Activated T-cell treated with anti-CD3 and anti-CD28 coated beads, Interleukin-2, amount 50 U/mL, for 1 hour (primary cell): ENCODE measurements around the gene CLCNKB.
"Not testable (repeated sequence)": the region's sequence is repeated elsewhere in the genome, so short reads cannot be mapped to it uniquely, and the experiment has no call there.

ENCODE experiments used
- DNase-seq: peaks from one replicate; pipeline ENCODE4 v3.0.0-alpha.2; 2020

Gene CLCNKB

GRCh38 chr1:16043521-16043920 lies at the start of gene CLCNKB:
Gene CLCNKB, plus strand, starts transcription at chr1:16043782. Its CDS starts 711 bp downstream, at chr1:16044493.
- no peak for DNase-seq

GRCh38 chr1:15994081-15994480 lies 49.5 kb upstream of the CLCNKB start:
- no peak for DNase-seq

GRCh38 chr1:15994590-15995351 lies 48.8 kb upstream of the CLCNKB start:
- peak; percentile 53 for DNase-seq

- no peak for DNase-seq
Observed at GRCh38 chr1:15997076-15997585, 46.5 kb upstream of the CLCNKB start.

GRCh38 chr1:15997637-15998280 lies 45.8 kb upstream of the CLCNKB start:
- DNase-seq = no peak

DNA sequence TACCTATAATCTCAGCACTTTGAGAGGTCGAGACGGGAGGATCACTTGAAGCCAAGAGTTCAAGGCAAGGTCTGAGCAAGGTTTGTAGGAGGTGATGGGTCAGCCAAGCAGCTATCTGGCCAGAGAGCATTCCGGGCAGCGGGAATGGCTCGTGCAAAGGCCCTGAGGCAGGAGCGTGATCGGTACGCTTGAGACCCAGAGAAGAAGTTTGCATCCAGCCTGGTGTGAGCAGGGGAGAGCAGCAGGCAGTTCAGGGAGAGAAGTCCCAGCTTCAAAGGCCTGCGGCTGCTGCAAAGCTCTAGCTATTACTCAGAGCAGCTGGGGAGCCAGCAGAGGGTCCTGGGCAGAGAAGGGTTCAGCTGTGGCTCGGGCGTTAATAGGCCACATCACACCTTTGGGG lies 44.7 kb upstream of the CLCNKB start:
- DNase-seq = no peak

GRCh38 chr1:16001274-16001673 lies 42.3 kb upstream of the CLCNKB start:
- not testable (repeated sequence) for DNase-seq

- DNase-seq = no peak
Observed at GRCh38 chr1:16005597-16005996, 38.0 kb upstream of the CLCNKB start.

GRCh38 chr1:16006010-16006409 lies 37.6 kb upstream of the CLCNKB start:
- DNase-seq = no peak

DNA sequence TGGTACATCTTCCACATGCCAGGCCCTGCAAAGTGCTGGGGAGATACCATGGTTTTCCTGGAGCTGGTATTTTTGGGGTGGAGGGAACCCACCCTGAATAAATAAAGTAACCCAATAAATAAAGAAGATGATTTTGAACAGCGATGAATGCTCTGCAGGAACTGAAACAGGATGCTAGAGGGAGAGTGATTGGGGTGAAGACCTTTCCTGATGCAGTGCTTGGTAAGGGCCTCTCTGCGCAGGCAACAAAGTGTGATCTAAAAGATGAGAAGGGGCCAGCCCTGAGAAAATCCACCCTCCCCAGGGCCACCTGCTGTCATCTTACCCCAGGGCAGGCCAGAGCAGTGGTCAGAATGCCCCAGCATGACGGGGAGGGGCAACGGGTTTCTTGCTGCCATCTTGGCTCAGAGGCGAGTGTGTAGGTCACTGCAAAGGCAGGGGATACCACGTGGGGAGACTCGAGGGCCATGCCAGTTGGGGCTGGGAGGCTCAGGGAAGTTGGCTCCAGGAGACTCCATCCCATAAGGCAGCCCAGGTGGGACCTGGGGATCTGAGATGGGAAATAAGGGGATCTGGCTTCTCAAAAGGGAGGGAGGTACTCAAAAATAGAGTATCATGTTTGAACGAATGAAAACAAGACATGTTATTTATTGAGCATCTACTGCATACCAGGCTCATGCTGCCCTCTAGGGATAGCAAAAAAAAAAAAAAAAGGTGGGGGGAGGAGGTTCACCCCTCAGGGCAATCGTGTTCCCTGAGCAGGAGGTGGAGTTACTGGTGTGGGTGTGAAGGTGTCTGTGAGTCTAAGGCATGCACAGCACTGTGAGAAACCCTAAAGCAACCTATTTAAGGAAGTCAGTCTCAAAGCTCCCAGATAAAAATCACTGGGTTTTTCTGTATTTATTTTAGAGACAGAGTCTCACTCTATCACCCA lies 36.8 kb upstream of the CLCNKB start:
- DNase-seq = no peak

- no peak for DNase-seq
Observed at GRCh38 chr1:16007671-16008341, 35.8 kb upstream of the CLCNKB start.

- DNase-seq = peak; percentile 76
Observed at GRCh38 chr1:16009030-16009460, 34.5 kb upstream of the CLCNKB start.

DNA sequence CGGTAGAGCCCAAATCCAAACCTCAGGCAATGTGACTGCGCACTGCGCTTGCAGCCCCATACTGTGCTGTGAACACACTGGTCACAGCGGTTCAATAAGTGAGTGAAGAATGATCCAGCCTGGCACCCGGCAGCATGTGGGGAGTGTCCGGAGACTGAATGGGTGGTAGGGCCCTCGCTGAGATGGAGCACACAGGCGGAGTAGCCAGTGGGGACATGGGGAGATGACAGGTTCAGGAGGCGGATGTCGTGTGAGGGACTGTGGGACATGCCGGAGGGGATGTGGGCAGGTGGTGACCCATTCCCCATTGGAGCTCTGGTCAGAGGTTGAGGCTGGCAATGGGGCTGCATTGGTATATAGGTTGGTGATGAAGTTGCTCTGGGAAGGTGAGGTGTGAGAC lies 33.9 kb upstream of the CLCNKB start:
- DNase-seq = no peak

GRCh38 chr1:16010837-16011236 lies 32.7 kb upstream of the CLCNKB start:
- DNase-seq = no peak

DNA sequence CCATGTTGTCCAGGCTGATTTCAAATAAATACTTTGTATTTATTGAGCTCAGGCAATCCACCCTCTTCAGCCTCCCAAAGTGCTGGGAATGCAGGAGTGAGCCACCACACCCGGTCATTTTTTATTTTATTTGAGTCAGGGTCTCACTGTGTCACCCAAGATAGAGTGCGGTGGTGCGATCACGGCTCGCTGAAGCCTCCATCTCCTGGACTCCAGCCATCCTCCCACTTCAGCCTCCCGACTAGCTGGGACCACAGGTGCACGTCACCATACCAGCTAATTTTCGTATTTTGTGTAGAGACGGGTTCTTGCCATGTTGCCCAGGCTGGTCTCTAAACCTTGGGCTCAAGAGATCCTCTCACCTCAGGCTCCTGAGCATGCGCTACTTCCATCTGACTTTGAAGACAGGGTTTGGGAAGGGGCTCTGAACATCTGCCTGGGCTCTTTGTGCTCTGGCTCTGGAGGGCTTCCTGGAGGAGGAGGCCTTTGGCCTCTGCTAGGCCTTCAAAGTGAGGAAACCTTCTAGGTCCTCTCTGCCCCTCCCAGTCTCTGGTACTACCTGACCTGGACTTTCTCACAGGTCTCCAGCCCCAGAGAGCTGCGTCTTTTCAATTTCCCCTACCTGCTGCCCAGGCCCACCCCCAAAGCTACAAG lies 31.5 kb upstream of the CLCNKB start:
- no peak for DNase-seq

DNA sequence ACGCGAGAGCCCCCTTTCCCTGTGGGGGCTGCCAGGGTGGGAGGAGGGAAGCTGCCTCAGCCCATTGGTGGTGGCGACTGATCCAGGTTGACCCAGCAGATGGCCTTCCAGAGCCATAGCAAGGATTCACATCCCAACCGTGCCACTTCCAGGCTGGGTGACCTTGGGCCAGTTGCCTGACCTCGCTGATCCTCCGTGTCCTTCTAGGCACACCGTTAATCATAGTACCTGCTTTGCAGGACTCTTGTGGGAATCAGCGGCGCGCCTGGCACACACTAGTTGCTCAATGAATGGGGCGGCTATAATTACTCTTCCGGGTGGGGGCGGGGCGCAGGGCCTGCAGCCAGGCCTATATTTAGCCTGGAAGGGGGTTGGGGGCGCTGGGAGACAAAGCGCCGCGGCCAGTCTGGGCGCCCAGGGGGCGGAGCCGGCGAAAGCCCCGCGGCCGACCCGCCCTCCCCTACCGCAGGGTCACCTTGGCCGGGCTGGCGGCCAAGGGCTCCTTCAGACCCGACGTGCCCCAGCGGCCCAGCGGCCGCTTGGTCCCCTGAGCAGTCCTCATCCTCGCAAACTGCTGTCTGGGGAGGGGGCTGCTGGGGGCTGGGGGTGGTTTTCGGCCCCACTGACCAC lies 30.9 kb upstream of the CLCNKB start:
- DNase-seq = no peak

DNA sequence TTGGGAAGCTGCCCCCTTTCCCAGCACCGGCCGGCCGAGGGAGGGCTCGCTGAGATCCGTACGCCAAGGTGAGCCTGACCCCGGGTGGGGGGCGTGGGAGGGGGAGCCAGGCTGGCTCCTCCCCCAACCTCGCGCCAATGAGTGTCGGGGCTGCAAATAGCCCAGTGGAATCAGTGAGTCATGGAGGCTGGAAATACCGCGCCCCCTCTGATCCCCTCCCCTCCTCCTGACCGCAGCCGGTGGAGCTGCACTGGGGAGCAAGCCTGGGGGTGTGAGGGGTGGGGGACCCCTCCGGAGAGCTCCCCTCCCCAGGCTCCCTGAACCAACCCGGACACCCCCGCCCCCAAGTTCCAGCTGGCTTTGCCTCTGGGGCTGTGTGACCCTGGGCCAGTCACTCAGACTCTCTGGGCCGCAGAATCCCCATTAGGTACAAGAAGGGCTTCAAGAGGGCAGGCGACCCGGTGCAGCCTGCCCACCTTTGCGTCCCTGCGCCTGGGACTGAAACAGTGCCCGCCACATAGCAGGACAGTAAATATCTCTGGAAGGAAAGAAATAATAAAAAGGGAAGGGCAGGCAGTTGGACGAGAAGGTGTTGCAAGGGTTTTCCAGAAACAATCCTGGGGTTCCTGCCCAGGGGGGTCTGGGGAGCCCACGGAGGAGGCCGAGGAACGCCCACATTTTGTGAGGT lies 30.2 kb upstream of the CLCNKB start:
- DNase-seq = peak; percentile 66

- no peak for DNase-seq
Observed at GRCh38 chr1:16013908-16014258, 29.7 kb upstream of the CLCNKB start.

- DNase-seq = no peak
Observed at GRCh38 chr1:16014509-16015482, 28.8 kb upstream of the CLCNKB start.

- DNase-seq = no peak
Observed at GRCh38 chr1:16015491-16015890, 28.1 kb upstream of the CLCNKB start.
